Measurements from ENCODE around the gene GALNS.
A peak's percentile ranks its signal among the peaks of the same experiment; 100 is the strongest.

The GALNS gene

GRCh38 chr16:88793251-88793954, 63.3 kb downstream of the GALNS start:
- Histone ChIP-seq H4K20me1 (ENCODE audit: insufficient read depth, low read length) (no peaks in the 10 kb centered on the region), H3K4me3 (ENCODE audit: low read depth, low read length, poor library complexity, severe bottlenecking) (peak overlapping the region; percentile 7), H3K9ac (ENCODE audit: low read length) (peak overlapping the region; percentile 26; the same call in 1 of the 2 replicates), H3K36me3 (ENCODE audit: insufficient read depth, low read length) (no peaks in the 10 kb centered on the region), H3K27me3 (ENCODE audit: insufficient read depth, low read length) (no peaks in the 10 kb centered on the region), H3K4me1 (ENCODE audit: insufficient read depth, low read length, severe bottlenecking) (peaks cover 51% of the 10 kb centered on the region), H2AFZ (ENCODE audit: low read length) (no peak overlapping the region), H3K79me2 (ENCODE audit: insufficient read depth, low read length) (no peaks in the 10 kb centered on the region), H3K4me2 (ENCODE audit: low read length) (peak overlapping the region; percentile 23), H3K9me3 (ENCODE audit: low read length) (no peaks in the 10 kb centered on the region), H3F3A (ENCODE audit: insufficient read depth, low read length) (no peaks in the 10 kb centered on the region), H3K27ac (ENCODE audit: low read depth, low read length, poor library complexity, severe bottlenecking) (peak overlapping the region; percentile 57), H3K9me2 (ENCODE audit: low read depth, low read length) (no peaks in the 10 kb centered on the region)
- no peak for TF ChIP-seq CTCF (IDR thresholded peaks at IDR 0.05; ENCODE audit: low read length)
- TF ChIP-seq EZH2 (IDR thresholded peaks at IDR 0.05; ENCODE audit: borderline replicate concordance, low read length), result no peak

GRCh38 chr16:88792668-88793250, 64.0 kb downstream of the GALNS start:
- Histone ChIP-seq H3K9ac (ENCODE audit: low read length) (no peak overlapping the region), H3K9me2 (ENCODE audit: low read depth, low read length) (no peaks in the 10 kb centered on the region), H3K36me3 (ENCODE audit: insufficient read depth, low read length) (no peaks in the 10 kb centered on the region), H3K4me3 (ENCODE audit: low read depth, low read length, poor library complexity, severe bottlenecking) (no peak overlapping the region), H3K9me3 (ENCODE audit: low read length) (no peaks in the 10 kb centered on the region), H4K20me1 (ENCODE audit: insufficient read depth, low read length) (no peaks in the 10 kb centered on the region), H3K4me2 (ENCODE audit: low read length) (peak overlapping the region; percentile 23; the same call in 1 of the 2 replicates), H3F3A (ENCODE audit: insufficient read depth, low read length) (no peaks in the 10 kb centered on the region), H3K79me2 (ENCODE audit: insufficient read depth, low read length) (no peaks in the 10 kb centered on the region), H3K27ac (ENCODE audit: low read depth, low read length, poor library complexity, severe bottlenecking) (peak overlapping the region; percentile 57), H3K27me3 (ENCODE audit: insufficient read depth, low read length) (no peaks in the 10 kb centered on the region), H3K4me1 (ENCODE audit: insufficient read depth, low read length, severe bottlenecking) (peaks cover 51% of the 10 kb centered on the region), H2AFZ (ENCODE audit: low read length) (no peak overlapping the region)
- TF ChIP-seq CTCF (IDR thresholded peaks at IDR 0.05; ENCODE audit: low read length), result no peak
- no peak for TF ChIP-seq EZH2 (IDR thresholded peaks at IDR 0.05; ENCODE audit: borderline replicate concordance, low read length)

- H3K9me2 ChIP-seq (ENCODE audit: low read depth, low read length), result no peaks in the 10 kb centered on the region
- no peaks in the 10 kb centered on the region for H3K79me2 ChIP-seq (ENCODE audit: insufficient read depth, low read length)
- H2AFZ ChIP-seq (ENCODE audit: low read length), result no peak overlapping the region
- H3F3A ChIP-seq (ENCODE audit: insufficient read depth, low read length), result 0 out of 2 replicates have a peak, but pooled peaks cover 1% of the 10 kb centered on the region
- H3K4me3 ChIP-seq (ENCODE audit: low read depth, low read length, poor library complexity, severe bottlenecking), result no peak overlapping the region
- no peaks in the 10 kb centered on the region for H4K20me1 ChIP-seq (ENCODE audit: insufficient read depth, low read length)
- TF ChIP-seq EZH2 (IDR thresholded peaks at IDR 0.05; ENCODE audit: borderline replicate concordance, low read length) (no peak), CTCF (IDR thresholded peaks at IDR 0.05; ENCODE audit: low read length) (no peak)
- H3K4me1 ChIP-seq (ENCODE audit: insufficient read depth, low read length, severe bottlenecking), result peaks cover 51% of the 10 kb centered on the region
- H3K9ac ChIP-seq (ENCODE audit: low read length), result no peak overlapping the region
- peak overlapping the region; percentile 13 for H3K27ac ChIP-seq (ENCODE audit: low read depth, low read length, poor library complexity, severe bottlenecking)
- no peaks in the 10 kb centered on the region for H3K36me3 ChIP-seq (ENCODE audit: insufficient read depth, low read length)
- no peak overlapping the region for H3K4me2 ChIP-seq (ENCODE audit: low read length)
- no peaks in the 10 kb centered on the region for H3K9me3 ChIP-seq (ENCODE audit: low read length)
- no peaks in the 10 kb centered on the region for H3K27me3 ChIP-seq (ENCODE audit: insufficient read depth, low read length)
Measured at GRCh38 chr16:88792078-88792550, 64.6 kb downstream of the GALNS start.

All from OCI-LY1 (cell line).